ENCODE measurements around the gene HOXA2.

DNA sequence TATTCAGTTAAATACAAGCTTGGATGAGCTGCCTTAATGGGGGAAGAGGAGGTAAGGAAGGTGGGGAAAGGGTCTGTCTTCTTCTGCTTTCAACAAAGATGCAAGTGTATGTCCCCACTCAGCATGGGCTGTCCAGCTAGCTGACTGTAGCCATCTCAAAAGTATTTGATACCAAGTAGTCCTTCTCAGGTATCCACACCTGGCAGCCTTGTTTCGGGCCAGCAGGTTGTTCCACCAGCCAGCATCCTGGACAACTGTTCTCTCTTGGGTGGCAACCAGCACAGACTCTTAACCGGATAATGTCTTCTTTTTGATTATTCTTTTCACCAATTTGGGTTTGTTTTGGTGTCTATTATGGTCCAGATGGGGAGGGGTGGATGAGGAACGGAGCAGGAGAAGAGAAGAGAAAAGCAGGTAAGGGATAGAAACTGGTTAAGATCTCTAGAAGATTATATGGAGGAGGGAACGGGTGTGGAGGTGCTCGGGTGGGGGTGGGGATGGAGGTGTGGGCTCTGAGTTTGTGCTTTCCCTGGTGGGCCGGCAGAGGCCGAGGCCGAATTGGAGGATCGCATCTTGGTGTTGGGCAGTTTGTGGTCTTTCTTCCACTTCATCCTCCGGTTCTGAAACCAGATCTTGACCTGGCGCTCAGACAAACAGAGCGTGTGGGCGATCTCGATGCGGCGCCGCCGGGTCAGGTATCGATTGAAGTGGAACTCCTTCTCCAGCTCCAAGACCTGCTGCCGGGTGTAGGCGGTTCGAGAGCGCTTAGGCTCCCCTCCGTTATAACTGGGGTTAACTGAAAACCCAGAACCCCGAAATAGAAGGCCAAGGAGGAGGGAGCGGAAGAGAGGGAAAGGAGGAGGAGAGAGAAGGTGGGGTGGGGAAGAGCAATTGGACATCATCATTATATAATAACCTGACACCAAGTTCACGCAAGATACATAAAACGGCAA lies 26.6 kb upstream of the HOXA2 start:
- TF ChIP-seq, protein P1, sequence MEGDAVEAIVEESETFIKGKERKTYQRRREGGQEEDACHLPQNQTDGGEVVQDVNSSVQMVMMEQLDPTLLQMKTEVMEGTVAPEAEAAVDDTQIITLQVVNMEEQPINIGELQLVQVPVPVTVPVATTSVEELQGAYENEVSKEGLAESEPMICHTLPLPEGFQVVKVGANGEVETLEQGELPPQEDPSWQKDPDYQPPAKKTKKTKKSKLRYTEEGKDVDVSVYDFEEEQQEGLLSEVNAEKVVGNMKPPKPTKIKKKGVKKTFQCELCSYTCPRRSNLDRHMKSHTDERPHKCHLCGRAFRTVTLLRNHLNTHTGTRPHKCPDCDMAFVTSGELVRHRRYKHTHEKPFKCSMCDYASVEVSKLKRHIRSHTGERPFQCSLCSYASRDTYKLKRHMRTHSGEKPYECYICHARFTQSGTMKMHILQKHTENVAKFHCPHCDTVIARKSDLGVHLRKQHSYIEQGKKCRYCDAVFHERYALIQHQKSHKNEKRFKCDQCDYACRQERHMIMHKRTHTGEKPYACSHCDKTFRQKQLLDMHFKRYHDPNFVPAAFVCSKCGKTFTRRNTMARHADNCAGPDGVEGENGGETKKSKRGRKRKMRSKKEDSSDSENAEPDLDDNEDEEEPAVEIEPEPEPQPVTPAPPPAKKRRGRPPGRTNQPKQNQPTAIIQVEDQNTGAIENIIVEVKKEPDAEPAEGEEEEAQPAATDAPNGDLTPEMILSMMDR (IDR thresholded peaks at IDR 0.05) = no peak
- TF ChIP-seq POLR2A (IDR thresholded peaks at IDR 0.05) = no peak
- no peak for TF ChIP-seq POLR2AphosphoS5 (IDR thresholded peaks at IDR 0.05; ENCODE audit: insufficient read depth in 1 of 2, low read depth in 1 of 2)
